22Rv1 (cell line): ENCODE measurements around the gene KATNB1.

ENCODE experiments used
- H3K27ac ChIP-seq: fragments of 450-650 bp; 2 replicates; pipeline ENCODE4 v1.5.1; 2017
- CTCF ChIP-seq: fragments of 450-650 bp; IDR thresholded peaks from 2 replicates; pipeline ENCODE4 v1.5.1; 2017; ENCODE audit warnings: mild to moderate bottlenecking
- ZFX ChIP-seq: fragments of 450-650 bp; IDR thresholded peaks from 2 replicates; pipeline ENCODE4 v1.6.1; 2017; ENCODE audit warnings: antibody characterized with exemption, borderline replicate concordance

The KATNB1 gene

GRCh38 chr16:57739756-57740422 lies 4.3 kb downstream of the KATNB1 start:
- no peak for TF ChIP-seq ZFX
- TF ChIP-seq CTCF: no peak
- H3K27ac ChIP-seq: no peak overlapping the region

DNA sequence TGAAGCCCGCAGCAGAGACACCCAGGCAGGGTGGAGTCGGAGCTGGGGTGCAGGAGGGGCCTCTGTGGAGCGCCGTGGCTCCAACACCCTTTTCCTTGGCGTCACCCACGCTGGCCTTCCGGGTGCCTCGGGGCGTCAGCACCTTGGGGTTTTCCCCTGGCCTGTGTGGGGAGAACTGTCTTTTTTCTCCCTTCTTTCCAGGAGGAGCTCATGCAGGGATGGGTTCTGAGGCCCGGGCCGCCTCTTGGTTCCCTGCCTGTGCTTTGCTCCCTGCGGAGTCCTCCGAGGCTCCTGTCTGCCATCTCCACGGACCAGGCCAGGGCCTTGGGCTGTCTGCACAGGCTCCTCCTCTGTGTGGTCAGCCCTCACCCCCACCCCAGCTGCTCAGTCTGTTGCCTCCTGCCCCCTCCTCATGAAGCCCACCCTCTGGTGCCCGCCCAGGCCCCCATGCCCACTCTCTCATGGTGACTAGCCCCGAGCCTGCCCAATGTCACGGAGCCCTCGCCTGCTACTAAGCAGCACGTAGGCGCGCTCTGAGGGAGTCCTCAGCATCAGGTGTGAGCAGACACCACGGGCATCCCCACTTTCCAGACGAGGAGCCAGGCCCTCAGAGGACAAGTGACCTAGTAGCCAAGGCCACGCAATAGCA lies 5.0 kb downstream of the KATNB1 start:
- TF ChIP-seq CTCF (no peak), ZFX (no peak)
- no peak overlapping the region for H3K27ac ChIP-seq

DNA sequence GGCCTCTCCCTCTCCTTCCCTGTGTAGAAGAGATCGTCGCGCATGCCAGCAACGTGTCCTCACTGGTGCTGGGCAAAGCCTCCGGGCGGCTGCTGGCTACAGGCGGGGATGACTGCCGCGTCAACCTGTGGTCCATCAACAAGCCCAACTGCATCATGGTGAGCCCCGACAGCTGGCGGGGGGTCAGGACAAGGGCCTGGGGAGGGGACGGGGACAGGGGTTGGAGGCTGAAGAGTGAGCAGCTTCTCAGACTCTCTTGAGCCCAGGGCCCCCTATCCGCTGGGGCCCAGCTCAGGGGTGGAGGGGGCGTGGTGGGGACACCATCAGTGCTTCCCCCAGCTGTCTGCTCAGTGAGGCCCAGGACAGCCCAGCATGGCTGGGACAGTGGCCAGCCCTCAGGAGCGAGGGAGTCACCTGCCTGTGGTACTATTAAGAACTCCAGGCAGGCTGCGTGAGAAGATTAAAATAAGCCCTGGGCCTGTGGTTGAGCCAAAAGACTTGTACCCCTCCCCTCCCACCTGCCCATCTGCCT lies 6.2 kb downstream of the KATNB1 start:
- TF ChIP-seq ZFX: no peak
- TF ChIP-seq CTCF: no peak
- H3K27ac ChIP-seq: no peak overlapping the region

DNA sequence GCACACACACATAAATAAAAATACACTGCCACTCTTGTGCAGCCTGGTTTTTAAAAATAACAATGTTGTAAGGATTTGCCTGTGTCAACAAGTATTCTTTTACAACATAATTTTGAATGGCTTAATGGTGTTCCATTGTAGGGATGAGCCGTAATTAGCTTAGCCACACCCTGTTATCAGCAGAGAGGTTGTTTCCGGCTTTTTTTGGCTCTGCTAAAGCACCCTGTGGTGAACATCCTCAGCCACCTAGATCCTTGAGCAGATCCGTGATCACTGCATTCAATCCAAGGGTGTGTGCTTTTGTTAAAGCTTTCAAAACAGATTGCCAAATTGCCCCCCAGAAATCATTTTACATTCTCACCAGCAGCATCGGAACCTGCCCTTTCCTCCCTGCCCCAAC lies 7.0 kb downstream of the KATNB1 start:
- no peak overlapping the region for H3K27ac ChIP-seq
- TF ChIP-seq ZFX (no peak), CTCF (no peak)

DNA sequence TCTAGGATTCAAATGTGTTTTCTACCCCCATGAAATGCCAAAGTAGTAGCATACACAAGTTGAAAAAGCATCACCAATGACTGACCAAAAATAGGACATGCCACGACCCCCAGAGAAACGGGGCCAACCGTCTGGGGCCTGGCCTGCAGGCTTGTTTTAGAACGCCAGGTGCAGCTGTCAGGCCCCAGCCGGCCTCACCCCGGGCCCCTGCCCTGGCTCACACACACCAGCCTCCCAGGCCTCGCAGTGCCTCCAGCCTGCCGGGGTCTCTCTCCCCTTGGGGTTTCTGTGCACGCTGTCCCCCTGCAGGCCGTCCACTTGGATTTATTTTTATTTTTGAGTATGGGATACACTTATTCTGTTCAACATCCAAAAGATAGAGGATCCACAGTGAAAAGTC lies 7.9 kb downstream of the KATNB1 start:
- no peak for TF ChIP-seq CTCF
- H3K27ac ChIP-seq: no peak overlapping the region

DNA sequence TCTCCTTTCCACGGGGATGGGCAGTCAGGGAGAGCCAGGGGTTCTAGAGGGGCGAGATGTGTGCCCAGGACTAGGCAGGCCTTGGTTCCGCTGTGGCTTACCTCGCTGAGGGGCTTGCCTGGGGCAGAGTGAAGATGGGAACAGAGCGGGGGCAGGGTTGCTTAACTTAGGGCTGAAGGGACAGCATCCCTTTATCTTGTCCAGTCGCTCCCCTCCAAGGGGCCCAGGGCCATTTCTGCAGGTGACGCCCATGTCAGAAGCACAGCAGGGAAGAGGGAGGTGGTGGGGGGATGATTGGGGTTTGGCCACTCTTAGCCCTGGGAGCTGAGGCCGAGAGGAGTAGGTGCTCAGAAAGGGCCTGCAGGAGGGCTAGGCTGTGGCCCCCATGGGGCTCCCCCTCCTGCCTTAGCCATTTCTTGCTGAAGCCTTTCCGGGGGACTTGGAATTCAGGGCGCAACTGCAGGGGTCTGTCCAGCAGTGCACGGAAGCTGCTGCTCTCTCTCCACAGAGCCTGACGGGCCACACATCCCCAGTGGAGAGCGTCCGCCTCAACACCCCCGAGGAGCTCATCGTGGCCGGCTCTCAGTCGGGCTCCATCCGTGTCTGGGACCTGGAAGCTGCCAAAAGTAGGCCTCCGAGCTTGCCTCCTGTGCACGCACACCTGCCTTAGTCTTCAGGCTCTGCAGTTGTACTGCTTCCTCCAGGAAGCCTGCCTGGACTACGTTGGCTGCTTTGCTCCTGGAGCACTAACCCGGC lies 8.5 kb downstream of the KATNB1 start:
- no peak for TF ChIP-seq ZFX
- no peak for TF ChIP-seq CTCF
- H3K27ac ChIP-seq: no peak overlapping the region

GRCh38 chr16:57744642-57744903 lies 9.0 kb downstream of the KATNB1 start:
- TF ChIP-seq CTCF (no peak), ZFX (no peak)
- no peak overlapping the region for H3K27ac ChIP-seq
